NCI-H2227 (cell line): ENCODE results near the gene GUCY2D.
A peak's percentile ranks its signal among the peaks of the same experiment; 100 is the strongest.

ENCODE experiments used
- DNase-seq: peaks from one replicate; lab custom pipeline; 2025; ENCODE audit not compliant: unreplicated experiment; lab: John Stamatoyannopoulos, UW

GUCY2D gene

DNA sequence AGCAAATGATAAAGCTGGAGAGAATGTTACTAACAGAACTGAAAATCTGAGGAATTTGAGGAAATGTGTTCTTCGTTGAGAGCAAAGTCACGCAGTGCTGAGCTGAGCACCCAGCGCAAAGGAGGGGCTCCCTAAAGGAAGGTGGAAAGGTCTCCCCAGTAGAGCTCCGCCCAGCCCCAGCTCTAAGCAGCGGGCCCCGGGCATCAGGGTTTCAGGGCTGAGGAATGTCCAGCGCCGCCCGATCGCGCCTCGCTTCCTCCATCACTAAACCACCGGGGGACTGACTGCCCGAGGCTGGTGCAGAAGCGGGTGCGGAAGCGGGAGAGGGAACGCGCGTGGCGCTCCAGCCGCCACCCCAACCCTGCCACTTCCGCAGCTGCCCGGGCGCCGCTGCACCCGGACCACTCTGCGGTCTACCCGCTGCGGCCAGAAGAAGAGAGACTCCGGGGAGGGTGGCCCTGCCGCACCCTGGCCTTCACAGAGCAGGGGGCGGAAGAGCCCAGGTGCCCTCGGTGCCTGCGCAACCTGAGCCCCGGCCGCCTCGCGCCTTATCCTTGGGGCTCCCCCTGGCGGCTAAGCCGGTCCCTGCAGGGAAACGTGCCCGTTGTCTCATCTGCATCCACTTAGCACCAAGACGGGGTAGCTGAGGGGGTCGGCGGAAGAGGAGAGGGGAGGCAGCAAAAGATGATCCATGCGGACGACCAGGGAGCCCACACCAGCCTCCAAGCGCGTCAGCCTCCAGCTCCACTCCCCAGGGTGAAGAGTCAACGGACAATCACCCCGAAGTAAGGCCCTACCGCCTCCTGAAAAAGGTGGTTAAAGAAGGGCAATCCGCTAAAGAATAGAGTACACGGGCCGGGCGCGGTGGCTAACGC lies 12.4 kb upstream of the GUCY2D start:
- peak; percentile 86 for DNase-seq

DNA sequence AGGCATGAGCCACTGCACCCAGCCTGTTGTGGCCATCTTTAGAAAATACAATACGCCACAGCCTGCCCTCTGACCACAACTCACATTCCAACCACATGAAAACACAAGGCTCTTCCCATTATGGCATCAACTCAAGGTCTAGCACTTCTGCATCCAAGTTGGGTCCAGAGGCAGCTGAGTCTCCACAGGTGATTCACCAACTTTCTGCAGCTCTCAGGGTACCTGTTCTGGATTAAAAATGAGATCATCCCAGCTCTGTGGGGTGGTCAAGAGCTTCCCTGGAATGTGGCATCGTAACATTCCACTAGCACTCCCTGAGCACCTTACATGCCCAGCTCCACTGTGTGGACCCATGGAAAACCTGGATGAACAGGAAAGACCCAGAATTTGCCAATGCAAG lies 9.9 kb upstream of the GUCY2D start:
- DNase-seq = no peak

DNA sequence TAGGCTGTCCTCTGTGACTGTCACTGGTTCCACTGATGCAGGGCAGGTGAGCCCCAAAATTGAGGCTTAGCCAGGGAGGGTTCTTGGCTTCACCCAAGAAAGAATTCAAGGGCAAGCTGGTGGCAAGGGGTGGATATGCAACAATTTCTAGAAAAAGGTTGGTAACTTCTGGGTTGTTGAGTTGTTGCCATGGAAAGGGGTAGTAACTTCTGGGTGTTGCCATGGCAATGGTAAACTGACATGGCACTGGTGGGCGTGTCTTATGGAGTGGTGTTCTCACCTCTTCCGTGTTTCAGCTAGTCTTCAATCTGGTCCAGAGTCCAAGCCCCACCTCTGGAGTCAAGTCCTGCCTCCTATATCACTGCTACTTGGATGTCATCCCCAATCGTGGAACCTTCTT lies 9.5 kb upstream of the GUCY2D start:
- no peak for DNase-seq

DNA sequence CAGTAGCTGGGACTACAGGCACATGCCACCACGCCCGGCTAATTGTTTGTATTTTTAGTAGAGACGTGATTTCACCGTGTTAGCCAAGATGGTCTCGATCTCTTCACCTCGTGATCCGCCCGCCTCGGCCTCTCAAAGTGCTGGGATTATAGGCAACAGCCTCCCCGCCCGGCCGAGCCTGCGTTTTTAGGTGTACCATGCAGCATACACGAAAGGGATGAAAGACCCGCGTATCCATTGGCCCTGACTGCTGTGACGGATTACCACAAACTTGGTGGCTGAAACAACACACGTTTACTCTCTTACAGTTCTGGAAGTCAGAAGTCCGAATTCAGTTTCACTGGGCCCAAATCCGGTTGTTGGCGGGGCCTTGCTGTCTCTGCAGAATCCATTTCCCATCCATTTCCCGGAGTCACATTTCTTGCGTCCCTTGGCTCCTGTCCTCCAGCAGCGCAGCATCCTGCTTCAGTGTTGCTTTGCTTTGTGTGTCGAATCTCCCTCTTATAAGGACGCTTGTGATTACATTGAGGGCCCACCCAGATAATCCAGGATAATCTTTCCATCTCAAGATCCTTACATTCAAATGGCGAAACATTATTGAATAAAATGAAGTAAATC lies 8.3 kb upstream of the GUCY2D start:
- no peak for DNase-seq

DNA sequence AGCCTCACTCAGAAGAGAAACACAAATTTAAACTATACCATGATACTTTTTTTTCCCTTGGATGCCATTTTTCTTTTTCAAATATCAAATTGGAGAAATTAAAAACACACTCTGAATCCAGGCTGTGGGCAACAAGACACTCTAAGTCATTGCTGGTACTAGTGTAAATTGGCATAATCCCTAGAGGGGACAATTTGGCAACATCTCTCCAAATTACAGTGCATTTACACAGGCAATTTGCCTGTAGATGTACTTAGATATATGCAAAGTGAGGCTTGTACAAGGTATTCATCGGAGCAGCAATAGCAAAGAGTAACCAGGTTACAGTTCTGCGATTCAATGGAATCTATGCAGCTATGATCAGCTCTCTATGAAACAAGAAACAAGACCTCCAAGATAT lies 6.7 kb upstream of the GUCY2D start:
- DNase-seq = no peak

DNA sequence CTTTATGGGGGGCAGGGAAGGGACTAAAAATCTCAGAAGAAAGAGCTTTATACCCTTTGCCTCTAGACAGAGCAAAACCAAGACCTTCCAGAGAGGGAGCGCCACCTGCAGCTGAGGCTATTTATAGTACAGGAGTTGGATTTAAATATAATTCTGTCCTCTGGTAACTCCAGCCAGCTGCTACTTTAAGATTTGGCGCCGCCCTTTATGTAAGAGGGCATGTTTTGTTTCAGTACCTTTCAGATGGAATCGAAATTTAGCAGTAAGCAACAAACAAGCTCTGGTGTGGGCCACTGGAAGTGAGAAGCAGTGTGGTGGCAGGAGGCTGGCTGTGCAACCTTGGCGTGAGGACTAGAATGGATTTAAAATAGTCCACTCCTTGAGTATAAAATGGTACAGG lies 5.2 kb upstream of the GUCY2D start:
- peak; percentile 51 for DNase-seq

DNA sequence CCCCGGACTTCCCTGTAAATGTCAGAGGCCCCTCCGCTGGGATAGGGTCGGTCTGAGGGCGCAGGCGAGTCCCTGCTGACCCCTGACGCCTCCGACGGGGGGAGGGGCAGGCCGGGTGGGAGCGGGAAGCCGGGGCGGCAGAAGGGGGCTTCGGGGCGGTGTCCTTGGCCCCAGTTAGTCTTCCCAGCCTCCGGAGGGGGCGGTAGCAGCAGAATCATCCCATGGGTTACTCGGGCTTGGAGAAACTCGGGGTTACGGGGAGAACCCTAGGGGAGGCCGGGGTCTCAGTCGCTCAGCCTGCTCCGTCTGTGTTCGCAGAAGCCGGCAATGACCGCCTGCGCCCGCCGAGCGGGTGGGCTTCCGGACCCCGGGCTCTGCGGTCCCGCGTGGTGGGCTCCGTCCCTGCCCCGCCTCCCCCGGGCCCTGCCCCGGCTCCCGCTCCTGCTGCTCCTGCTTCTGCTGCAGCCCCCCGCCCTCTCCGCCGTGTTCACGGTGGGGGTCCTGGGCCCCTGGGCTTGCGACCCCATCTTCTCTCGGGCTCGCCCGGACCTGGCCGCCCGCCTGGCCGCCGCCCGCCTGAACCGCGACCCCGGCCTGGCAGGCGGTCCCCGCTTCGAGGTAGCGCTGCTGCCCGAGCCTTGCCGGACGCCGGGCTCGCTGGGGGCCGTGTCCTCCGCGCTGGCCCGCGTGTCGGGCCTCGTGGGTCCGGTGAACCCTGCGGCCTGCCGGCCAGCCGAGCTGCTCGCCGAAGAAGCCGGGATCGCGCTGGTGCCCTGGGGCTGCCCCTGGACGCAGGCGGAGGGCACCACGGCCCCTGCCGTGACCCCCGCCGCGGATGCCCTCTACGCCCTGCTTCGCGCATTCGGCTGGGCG lies 542 bp downstream of the GUCY2D start:
- DNase-seq = no peak

DNA sequence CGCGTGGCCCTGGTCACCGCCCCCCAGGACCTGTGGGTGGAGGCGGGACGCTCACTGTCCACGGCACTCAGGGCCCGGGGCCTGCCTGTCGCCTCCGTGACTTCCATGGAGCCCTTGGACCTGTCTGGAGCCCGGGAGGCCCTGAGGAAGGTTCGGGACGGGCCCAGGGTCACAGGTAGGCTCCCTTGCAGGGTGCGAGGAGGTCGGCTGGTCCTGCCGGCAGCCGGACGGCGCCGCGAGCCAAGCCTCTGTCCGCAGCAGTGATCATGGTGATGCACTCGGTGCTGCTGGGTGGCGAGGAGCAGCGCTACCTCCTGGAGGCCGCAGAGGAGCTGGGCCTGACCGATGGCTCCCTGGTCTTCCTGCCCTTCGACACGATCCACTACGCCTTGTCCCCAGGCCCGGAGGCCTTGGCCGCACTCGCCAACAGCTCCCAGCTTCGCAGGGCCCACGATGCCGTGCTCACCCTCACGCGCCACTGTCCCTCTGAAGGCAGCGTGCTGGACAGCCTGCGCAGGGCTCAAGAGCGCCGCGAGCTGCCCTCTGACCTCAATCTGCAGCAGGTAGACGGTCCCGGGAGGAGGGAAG lies 1.3 kb downstream of the GUCY2D start:
- no peak for DNase-seq

DNA sequence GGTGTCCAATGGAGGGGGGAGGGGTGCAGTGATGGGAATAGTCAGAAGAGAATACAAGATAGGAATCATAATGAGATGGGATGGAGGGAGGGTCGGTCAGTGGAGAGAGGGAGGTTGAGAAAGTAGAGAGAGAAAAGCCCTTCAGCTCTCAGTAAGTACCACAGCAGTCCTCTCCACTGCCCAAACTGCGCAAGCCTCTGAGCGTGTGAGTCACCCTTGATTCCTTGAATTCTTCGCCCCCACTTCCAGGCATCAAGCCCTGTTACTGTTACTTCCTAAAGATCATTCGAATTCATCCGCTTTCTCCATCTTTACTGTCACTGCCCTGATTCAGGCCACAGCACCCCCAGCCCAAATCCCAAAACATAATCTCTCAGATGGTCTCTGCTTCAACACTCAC lies 2.5 kb downstream of the GUCY2D start:
- DNase-seq = no peak

DNA sequence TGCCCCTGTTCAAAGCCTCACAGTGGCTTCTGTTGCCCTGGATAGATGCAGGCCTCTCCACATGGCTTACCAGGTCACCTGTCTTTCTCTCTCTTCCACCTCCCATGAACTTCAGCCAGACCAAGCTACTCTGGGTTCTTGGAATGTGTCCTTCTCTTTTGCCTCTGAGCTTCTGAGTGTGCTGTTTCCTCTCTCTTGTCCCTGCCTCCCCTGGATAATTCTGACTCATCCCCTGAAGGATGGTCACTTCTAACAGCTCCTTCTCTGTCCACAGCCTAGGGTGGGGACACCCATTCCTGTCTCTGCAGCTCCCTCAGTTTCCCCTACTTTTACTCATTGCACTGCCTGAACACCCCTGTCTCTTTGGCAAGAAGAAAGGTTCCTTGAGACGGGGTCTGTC lies 2.9 kb downstream of the GUCY2D start:
- no peak for DNase-seq

DNA sequence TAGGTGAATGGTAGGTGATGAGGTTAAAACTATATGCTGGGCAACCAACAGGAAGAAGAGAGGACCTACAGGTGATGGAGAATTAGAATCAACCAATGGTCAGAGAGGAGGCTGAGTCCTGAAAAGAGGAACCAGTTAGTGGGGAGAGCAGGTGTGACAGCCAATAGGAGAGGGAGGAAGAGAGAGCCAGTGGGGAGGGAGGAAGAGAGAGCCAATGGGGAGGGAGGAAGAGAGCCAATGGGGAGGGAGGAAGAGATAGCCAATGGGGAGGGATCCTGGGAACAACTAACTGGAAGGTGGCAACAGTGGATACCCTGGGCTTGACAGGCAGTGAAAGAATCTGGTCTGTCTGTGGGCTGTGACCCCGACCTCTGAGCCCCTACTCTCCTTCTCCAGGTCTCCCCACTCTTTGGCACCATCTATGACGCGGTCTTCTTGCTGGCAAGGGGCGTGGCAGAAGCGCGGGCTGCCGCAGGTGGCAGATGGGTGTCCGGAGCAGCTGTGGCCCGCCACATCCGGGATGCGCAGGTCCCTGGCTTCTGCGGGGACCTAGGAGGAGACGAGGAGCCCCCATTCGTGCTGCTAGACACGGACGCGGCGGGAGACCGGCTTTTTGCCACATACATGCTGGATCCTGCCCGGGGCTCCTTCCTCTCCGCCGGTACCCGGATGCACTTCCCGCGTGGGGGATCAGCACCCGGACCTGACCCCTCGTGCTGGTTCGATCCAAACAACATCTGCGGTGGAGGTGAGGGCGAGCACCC lies 3.7 kb downstream of the GUCY2D start:
- DNase-seq = no peak

DNA sequence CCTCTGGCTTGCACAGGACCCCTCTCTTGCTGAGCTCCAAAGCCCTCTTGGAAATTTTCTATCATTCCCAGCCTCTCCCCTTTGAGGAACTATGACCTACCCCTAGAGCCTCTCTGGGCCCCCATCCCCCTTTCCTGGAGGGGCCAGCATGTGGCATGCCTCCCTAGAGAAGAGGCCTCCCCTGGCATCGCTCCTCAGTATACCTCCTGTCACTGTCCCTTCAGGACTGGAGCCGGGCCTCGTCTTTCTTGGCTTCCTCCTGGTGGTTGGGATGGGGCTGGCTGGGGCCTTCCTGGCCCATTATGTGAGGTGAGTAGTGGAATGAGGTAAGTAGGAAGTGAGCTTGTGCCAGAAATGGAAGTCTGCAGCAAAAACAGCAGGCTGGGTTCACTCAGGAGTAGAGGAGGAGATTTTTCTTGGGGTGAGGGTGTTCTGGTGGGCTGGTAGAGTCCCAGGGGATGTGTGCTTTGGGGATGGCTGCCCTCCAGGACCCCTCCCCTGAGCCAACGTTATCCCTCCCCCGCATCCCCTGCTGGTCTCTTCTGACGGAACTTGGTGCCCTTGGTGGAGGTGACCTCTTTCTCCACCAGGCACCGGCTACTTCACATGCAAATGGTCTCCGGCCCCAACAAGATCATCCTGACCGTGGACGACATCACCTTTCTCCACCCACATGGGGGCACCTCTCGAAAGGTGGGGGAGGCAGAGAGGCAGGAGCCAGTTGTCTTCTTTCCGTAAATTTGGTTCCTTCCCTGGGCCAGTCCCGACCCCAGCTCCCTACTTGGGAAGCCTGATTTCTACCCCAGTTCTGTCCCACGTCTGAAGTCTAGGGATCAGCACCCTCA lies 4.6 kb downstream of the GUCY2D start:
- DNase-seq = no peak

DNA sequence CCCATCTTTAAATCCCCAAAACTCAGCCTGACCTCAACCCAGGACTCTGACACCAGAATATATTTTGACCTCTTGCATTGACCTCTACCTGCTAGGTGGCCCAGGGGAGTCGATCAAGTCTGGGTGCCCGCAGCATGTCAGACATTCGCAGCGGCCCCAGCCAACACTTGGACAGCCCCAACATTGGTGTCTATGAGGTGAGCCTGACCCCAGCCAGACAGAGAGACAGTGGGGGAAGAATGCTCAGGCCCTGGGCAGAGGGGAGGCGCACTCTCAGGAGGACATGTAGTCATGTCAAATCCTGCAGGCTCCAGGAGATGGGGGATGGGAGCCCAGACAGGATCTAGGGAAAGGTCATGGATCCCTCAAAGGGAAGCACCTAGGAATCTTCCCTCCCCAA lies 5.4 kb downstream of the GUCY2D start:
- DNase-seq = no peak

DNA sequence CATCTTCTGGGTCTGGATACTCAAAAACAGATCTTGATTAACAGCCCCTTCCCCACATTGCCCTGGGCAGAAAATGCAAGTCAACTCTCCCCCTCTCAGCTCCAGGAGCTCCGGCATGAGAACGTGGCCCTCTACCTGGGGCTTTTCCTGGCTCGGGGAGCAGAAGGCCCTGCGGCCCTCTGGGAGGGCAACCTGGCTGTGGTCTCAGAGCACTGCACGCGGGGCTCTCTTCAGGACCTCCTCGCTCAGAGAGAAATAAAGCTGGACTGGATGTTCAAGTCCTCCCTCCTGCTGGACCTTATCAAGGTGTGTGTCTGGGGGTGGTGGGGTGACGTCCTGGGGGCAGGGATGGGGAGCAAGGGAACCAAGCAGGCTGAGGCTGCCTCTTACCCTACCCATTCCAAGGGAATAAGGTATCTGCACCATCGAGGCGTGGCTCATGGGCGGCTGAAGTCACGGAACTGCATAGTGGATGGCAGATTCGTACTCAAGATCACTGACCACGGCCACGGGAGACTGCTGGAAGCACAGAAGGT lies 9.7 kb downstream of the GUCY2D start:
- DNase-seq = no peak

DNA sequence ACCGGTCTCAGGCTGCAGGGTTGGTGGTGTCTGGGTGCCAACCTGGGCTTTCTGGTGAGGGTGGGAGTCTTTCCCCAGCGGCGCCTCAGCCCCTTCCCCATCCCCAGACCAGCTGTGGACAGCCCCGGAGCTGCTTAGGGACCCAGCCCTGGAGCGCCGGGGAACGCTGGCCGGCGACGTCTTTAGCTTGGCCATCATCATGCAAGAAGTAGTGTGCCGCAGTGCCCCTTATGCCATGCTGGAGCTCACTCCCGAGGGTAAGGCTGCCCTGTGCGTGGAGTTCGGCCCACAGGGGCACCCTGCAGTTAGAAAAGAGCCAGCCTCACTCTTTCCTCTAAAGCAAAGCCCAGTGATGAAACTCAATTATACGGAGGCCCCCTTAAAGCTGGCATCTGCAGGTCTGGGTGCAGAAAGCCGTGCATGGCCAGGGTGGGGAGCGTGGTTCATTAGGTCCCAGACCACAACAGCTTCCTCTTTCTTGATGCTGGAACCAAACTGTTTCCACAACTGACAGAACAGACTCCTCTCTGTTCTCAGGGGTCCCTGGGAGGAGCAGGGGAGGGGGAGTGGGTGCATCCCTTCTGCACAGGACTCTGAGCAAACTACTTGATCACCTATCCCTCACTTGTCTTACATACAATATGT lies 10.7 kb downstream of the GUCY2D start:
- no peak for DNase-seq

DNA sequence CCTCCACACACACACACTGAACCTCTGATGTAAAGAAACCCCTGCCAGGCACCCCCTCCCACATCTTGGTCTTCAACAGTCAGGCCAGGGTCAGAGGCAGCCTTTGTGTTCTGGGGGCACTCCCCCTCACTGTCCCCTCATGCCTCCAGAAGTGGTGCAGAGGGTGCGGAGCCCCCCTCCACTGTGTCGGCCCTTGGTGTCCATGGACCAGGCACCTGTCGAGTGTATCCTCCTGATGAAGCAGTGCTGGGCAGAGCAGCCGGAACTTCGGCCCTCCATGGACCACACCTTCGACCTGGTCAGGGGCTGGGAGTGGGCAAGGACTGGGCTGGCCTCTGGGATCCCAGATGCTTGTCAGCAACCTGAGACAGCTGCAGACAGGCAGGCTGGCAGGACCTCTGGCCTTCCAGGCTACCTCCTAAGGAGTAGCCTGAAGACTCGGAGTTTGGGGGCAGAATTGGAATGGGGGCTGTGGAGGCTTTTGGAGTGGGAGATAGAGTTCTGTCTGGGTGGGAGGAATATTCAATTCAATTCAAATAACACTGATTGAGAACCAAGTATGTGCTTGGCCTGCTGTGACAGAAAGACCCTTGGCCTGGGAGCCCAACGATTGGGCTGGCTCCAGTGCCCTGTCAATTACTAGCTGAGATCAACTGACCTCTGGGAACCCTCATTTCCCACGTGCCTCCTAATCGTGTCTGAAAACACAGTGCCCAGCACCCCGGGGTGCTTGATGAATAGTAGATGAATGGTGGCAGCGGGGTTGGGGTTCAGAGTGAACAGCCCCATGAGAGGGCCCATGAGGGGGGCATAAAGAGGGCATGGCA lies 11.5 kb downstream of the GUCY2D start:
- DNase-seq = no peak

DNA sequence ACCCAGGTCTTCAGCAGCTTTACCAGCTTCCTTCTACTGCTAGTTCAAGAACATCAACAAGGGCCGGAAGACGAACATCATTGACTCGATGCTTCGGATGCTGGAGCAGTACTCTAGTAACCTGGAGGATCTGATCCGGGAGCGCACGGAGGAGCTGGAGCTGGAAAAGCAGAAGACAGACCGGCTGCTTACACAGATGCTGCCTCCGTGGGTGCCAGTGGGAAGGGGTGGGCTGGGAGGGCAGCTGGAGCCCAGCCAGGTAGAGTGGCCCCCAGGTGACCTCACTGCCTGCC lies 12.1 kb downstream of the GUCY2D start:
- no peak for DNase-seq

DNA sequence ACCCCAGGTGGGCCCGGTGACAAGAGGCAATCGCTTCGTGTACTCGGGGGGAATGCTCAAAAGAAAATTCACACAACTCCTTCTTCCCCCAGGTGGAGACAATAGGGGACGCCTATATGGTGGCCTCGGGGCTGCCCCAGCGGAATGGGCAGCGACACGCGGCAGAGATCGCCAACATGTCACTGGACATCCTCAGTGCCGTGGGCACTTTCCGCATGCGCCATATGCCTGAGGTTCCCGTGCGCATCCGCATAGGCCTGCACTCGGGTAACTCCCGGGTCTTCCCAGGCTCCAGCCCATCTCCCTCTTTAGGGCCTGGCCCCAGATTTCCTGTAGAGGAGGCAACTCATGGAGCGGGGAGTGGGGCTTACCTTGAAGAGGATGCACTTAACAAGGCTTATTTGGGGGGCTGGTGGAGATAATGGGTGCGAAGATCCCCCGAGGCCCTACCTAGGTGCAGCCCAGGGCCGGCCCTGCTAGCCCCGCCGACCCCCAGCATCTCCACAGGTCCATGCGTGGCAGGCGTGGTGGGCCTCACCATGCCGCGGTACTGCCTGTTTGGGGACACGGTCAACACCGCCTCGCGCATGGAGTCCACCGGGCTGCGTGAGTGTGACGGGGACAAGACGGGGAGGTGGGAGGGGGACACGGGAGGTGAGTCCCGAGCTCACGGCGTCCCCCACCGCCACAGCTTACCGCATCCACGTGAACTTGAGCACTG lies 13.0 kb downstream of the GUCY2D start:
- DNase-seq = no peak
